Measurements from ENCODE around the gene GLO1.
"Not testable (repeated sequence)": the region's sequence is repeated elsewhere in the genome, so short reads cannot be mapped to it uniquely, and the experiment has no call there.

GLO1 gene

GRCh38 chr6:38703949-38704590 is 1.1 kb upstream of the GLO1 start:
- DNase-seq = no peak

GRCh38 chr6:38701551-38701950 is 1.4 kb downstream of the GLO1 start:
- no peak for DNase-seq

GRCh38 chr6:38699702-38700101 is 3.2 kb downstream of the GLO1 start:
- DNase-seq = not testable (repeated sequence)

- DNase-seq = no peak
Observed at GRCh38 chr6:38697846-38698245, 5.1 kb downstream of the GLO1 start.

- DNase-seq = no peak
Observed at GRCh38 chr6:38696345-38696744, 6.6 kb downstream of the GLO1 start.

- no peak for DNase-seq
Observed at GRCh38 chr6:38695933-38696332, 7.0 kb downstream of the GLO1 start.

GRCh38 chr6:38695227-38695900 is 7.6 kb downstream of the GLO1 start:
- DNase-seq = no peak

GRCh38 chr6:38688579-38689087 is 14.3 kb downstream of the GLO1 start:
- DNase-seq = no peak

GRCh38 chr6:38687549-38687948 is 15.4 kb downstream of the GLO1 start:
- DNase-seq = no peak

- no peak for DNase-seq
Observed at GRCh38 chr6:38687043-38687353, 15.9 kb downstream of the GLO1 start.

- no peak for DNase-seq
Observed at GRCh38 chr6:38686270-38687042, 16.5 kb downstream of the GLO1 start.

- no peak for DNase-seq
Observed at GRCh38 chr6:38684904-38685303, 18.0 kb downstream of the GLO1 start.

- no peak for DNase-seq
Observed at GRCh38 chr6:38684237-38684636, 18.7 kb downstream of the GLO1 start.

GRCh38 chr6:38681850-38682249 is 21.1 kb downstream of the GLO1 start:
- DNase-seq = no peak

GRCh38 chr6:38679668-38680067 is 23.3 kb downstream of the GLO1 start:
- DNase-seq = no peak

GRCh38 chr6:38678178-38678760 is 24.7 kb downstream of the GLO1 start:
- DNase-seq = no peak

- DNase-seq = no peak
Observed at GRCh38 chr6:38676974-38677544, 25.9 kb downstream of the GLO1 start.

- no peak for DNase-seq
Observed at GRCh38 chr6:38676236-38676973, 26.5 kb downstream of the GLO1 start.

- no peak for DNase-seq
Observed at GRCh38 chr6:38673397-38674165, 29.4 kb downstream of the GLO1 start.

- DNase-seq = no peak
Observed at GRCh38 chr6:38671885-38672467, 31.0 kb downstream of the GLO1 start.
